ENCODE data around the gene KRT75.

The KRT75 gene

DNA sequence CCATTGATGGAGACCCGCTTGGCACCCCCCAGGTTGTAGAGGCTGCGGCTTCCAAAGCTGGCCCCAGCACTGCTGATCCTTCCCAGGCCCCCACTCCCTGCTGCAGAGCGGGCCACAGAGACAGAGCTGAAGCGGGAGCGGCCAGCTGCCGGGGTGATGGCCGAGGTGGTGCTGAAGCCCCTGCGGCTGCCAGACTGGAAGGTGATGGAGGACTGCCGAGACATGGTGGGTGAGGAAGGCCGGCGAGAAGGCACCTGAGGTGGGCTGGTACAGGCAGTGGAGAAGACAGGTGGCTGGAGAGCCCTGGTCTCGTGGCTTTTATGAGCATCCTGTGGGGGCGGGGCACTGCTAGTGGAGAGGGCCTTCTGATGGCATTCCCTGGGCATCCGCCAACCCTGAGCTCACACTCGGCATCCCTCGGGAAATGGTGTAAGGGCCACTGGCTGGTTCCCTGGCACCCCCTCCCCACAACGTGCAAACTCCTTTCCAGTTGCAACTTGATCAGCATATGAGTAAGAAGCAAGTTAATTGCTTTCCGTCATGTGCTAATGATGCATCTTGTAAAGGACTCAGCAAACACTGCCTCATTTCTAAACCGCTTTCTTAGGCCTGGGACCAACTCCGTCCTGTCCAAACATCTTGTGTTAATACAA is at the start of gene KRT75:
KRT75 (minus strand) TSS at position 291 of the 653 bp plus-strand sequence; CDS start at position 224, 67 bp downstream.
- Histone ChIP-seq H3K36me3 (no peaks in the 10 kb centered on the region), H3K9ac (no peak within 1 kb of the TSS), H3K27me3 (no peaks in the 10 kb centered on the region), H4K20me1 (no peaks in the 10 kb centered on the region), H3K27ac (no peak within 1 kb of the TSS), H3K4me3 (no peak within 1 kb of the TSS), H3K4me2 (no peak within 1 kb of the TSS), H3K9me3 (replicated peaks in 1 of 11) (no peaks in the 10 kb centered on the region), H3K4me1 (0 out of 20 replicates have a peak, but pooled peaks cover 0 to 4% (median 0%) of the 10 kb centered on the region in 10 experiments)
- no peak for TF ChIP-seq Cebpa-rat (IDR thresholded peaks at IDR 0.05)

- Histone ChIP-seq H3K27me3 (no peaks in the 10 kb centered on the region), H4K20me1 (no peaks in the 10 kb centered on the region)
These were observed 45.9 kb upstream of the KRT75 start for GRCh38 chr12:52480073-52480472.

GRCh38 chr12:52477651-52478050 is 43.5 kb upstream of the KRT75 start:
- H3K27me3 ChIP-seq: no peaks in the 10 kb centered on the region
- no peak overlapping the region for H3K9ac ChIP-seq
- peaks cover 10 to 30% (median 21%) of the 10 kb centered on the region in 11 experiments; a peak in 18 of 22 replicates for H3K9me3 ChIP-seq (replicated peaks in 1 of 11)
- H3K27ac ChIP-seq: no peak overlapping the region
- no peaks in the 10 kb centered on the region for H4K20me1 ChIP-seq
- H3K4me3 ChIP-seq: no peak overlapping the region
- H3K36me3 ChIP-seq: no peaks in the 10 kb centered on the region
- no peak overlapping the region for H3K4me2 ChIP-seq
- no peaks in the 10 kb centered on the region for H3K4me1 ChIP-seq
- TF ChIP-seq Cebpa-rat (IDR thresholded peaks at IDR 0.05): no peak

More at GRCh38 chr12:52480073-52480472, 45.9 kb upstream of the KRT75 start:
- Histone ChIP-seq H3K4me2 (no peak overlapping the region), H3K36me3 (no peaks in the 10 kb centered on the region), H3K27ac (no peak overlapping the region), H3K9ac (no peak overlapping the region), H3K4me3 (no peak overlapping the region), H3K9me3 (replicated peaks in 1 of 11) (peaks cover 14 to 39% (median 22%) of the 10 kb centered on the region in 11 experiments), H3K4me1 (no peaks in the 10 kb centered on the region)
- no peak for TF ChIP-seq Cebpa-rat (IDR thresholded peaks at IDR 0.05)

DNA sequence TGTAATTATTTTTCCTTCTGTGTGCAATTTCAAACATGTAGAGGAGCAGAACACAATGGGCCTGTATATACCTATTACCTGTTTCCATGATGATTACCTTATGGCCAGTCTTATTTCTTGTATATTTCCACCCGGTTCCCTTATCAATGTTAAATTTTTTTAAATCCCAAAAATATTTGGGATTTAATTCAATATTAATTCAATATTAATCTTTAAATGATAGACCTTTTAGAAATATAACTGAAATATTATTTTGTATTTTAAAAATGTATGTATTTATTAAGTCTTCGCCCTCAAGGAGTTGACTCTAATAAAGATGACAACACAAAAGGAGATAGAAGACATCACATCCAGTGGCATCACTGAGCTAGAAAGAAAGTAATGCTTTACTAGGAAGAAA is 40.0 kb upstream of the KRT75 start:
- no peaks in the 10 kb centered on the region for H4K20me1 ChIP-seq
- peaks cover 0 to 17% (median 9%) of the 10 kb centered on the region in 11 experiments; a peak in 14 of 22 replicates for H3K9me3 ChIP-seq (replicated peaks in 1 of 11)
- no peaks in the 10 kb centered on the region for H3K27me3 ChIP-seq
- TF ChIP-seq Cebpa-rat (IDR thresholded peaks at IDR 0.05): no peak
- H3K4me3 ChIP-seq: no peak overlapping the region
- H3K36me3 ChIP-seq: no peaks in the 10 kb centered on the region
- no peak overlapping the region for H3K27ac ChIP-seq
- no peak overlapping the region for H3K9ac ChIP-seq
- H3K4me1 ChIP-seq: no peaks in the 10 kb centered on the region
- no peak overlapping the region for H3K4me2 ChIP-seq

- H3K9ac ChIP-seq: no peak within 1 kb of the TSS
- no peaks in the 10 kb centered on the region for H3K27me3 ChIP-seq
- no peaks in the 10 kb centered on the region for H3K36me3 ChIP-seq
- no peak within 1 kb of the TSS for H3K4me3 ChIP-seq
- no peak for TF ChIP-seq Cebpa-rat (IDR thresholded peaks at IDR 0.05)
- H3K27ac ChIP-seq: no peak within 1 kb of the TSS
- H4K20me1 ChIP-seq: no peaks in the 10 kb centered on the region
- H3K9me3 ChIP-seq (replicated peaks in 1 of 11): peaks cover 0 to 14% (median 8%) of the 10 kb centered on the region in 11 experiments; a peak in 10 of 22 replicates
- no peak within 1 kb of the TSS for H3K4me2 ChIP-seq
- no peaks in the 10 kb centered on the region for H3K4me1 ChIP-seq
These were observed 39.6 kb upstream of the KRT75 start, which contains the start of gene KRT6C for GRCh38 chr12:52473768-52474167. TSS of gene KRT6C (minus strand) at chr12:52473805. CDS start at chr12:52473737, 68 bp downstream.

GRCh38 chr12:52469853-52470252 is 35.7 kb upstream of the KRT75 start:
- H3K9ac ChIP-seq: no peak overlapping the region
- no peaks in the 10 kb centered on the region for H3K4me1 ChIP-seq
- H3K27ac ChIP-seq: no peak overlapping the region
- H3K4me3 ChIP-seq: no peak overlapping the region
- H3K27me3 ChIP-seq: no peaks in the 10 kb centered on the region
- no peaks in the 10 kb centered on the region for H4K20me1 ChIP-seq
- no peaks in the 10 kb centered on the region for H3K9me3 ChIP-seq (replicated peaks in 1 of 11)
- H3K36me3 ChIP-seq: no peaks in the 10 kb centered on the region
- H3K4me2 ChIP-seq: no peak overlapping the region
- TF ChIP-seq Cebpa-rat (IDR thresholded peaks at IDR 0.05): no peak

- no peak for TF ChIP-seq Cebpa-rat (IDR thresholded peaks at IDR 0.05)
- Histone ChIP-seq H3K36me3 (no peaks in the 10 kb centered on the region), H3K4me3 (no peak overlapping the region), H3K9ac (no peak overlapping the region), H3K4me1 (no peaks in the 10 kb centered on the region), H4K20me1 (no peaks in the 10 kb centered on the region), H3K9me3 (replicated peaks in 1 of 11) (no peaks in the 10 kb centered on the region), H3K27ac (no peak overlapping the region), H3K4me2 (no peak overlapping the region), H3K27me3 (no peaks in the 10 kb centered on the region)
These were observed 30.7 kb upstream of the KRT75 start for GRCh38 chr12:52464897-52465296.

DNA sequence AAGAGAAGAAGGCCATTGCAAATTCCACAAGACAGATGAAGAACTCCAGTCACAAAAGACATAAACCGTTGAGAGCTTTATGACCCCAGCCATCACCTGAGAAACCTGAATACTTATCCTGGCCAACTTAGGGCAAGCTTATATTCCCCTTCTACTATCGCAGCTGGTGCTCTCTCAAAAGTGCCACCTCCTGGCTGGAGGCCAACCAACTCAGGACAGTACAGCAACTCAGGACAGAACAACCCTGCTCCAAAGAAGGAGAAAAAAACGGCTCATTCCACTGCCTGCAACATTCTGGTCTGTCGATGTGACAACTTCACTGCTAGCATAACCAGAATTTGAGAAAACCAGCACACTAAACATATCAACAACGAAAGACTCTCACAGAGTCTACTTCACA is 27.5 kb upstream of the KRT75 start:
- no peak overlapping the region for H3K4me2 ChIP-seq
- H3K9me3 ChIP-seq (replicated peaks in 1 of 11): no peaks in the 10 kb centered on the region
- TF ChIP-seq Cebpa-rat (IDR thresholded peaks at IDR 0.05): no peak
- no peak overlapping the region for H3K9ac ChIP-seq
- no peaks in the 10 kb centered on the region for H4K20me1 ChIP-seq
- H3K36me3 ChIP-seq: no peaks in the 10 kb centered on the region
- H3K27me3 ChIP-seq: no peaks in the 10 kb centered on the region
- no peak overlapping the region for H3K4me3 ChIP-seq
- H3K4me1 ChIP-seq: no peaks in the 10 kb centered on the region
- H3K27ac ChIP-seq: no peak overlapping the region

DNA sequence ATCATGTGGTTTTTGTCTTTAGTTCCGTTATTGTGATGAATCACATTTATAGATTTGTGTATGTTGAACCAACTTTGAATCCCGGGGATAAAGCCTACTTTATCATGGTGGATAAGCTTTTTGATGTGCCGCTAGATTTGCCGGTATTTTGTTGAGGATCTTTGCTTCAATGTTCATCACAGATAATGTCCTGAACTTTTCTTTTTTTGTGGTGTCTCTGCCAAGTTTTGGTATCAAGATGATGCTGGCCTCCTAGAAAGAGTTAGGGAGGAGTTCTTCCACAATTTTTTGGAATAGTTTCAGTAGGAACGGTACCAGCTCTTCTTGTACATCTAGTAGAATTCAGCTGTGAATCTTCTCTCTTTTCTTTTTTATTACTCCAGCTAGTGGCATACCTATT is 24.7 kb upstream of the KRT75 start:
- no peak for TF ChIP-seq Cebpa-rat (IDR thresholded peaks at IDR 0.05)
- Histone ChIP-seq H3K9ac (no peak overlapping the region), H3K36me3 (no peaks in the 10 kb centered on the region), H3K4me2 (no peak overlapping the region), H3K4me1 (no peaks in the 10 kb centered on the region), H3K4me3 (no peak overlapping the region), H3K27me3 (no peaks in the 10 kb centered on the region), H3K9me3 (replicated peaks in 1 of 11) (no peaks in the 10 kb centered on the region), H4K20me1 (no peaks in the 10 kb centered on the region), H3K27ac (no peak overlapping the region)

- no peak overlapping the region for H3K27ac ChIP-seq
- H3K27me3 ChIP-seq: no peaks in the 10 kb centered on the region
- no peak overlapping the region for H3K9ac ChIP-seq
- H3K9me3 ChIP-seq (replicated peaks in 1 of 11): no peaks in the 10 kb centered on the region
- H3K4me2 ChIP-seq: no peak overlapping the region
- no peaks in the 10 kb centered on the region for H3K36me3 ChIP-seq
- no peak overlapping the region for H3K4me3 ChIP-seq
- H3K4me1 ChIP-seq: no peaks in the 10 kb centered on the region
- peak in 1 of 11 experiments; percentile 39; a peak in 2 of 22 replicates for TF ChIP-seq Cebpa-rat (IDR thresholded peaks at IDR 0.05)
- no peaks in the 10 kb centered on the region for H4K20me1 ChIP-seq
These were observed 21.6 kb upstream of the KRT75 start for GRCh38 chr12:52455821-52456220.

Measured in BLaER1 treated with 17β-estradiol and CSF1 and Interleukin-3, amounts not matched to agents 10 nM and 100 nM (cell line).